C4-2B (cell line): ENCODE data around the gene ELOVL6.

Experiments
- CTCF ChIP-seq: fragments of 450-650 bp; conservative IDR thresholded peaks from 2 replicates; pipeline ENCODE4 v1.5.1; 2017; ENCODE audit warnings: mild to moderate bottlenecking
- ZFX ChIP-seq: fragments of 450-650 bp; IDR thresholded peaks from 2 replicates; pipeline ENCODE4 v1.6.1; 2017

- TF ChIP-seq CTCF = no peak
- no peak for TF ChIP-seq ZFX
These were observed 201.9 kb downstream of the ELOVL6 start for GRCh38 chr4:109996526-109996925.
